ENCODE measurements around the gene VPS25.
A peak's percentile ranks its signal among the peaks of the same experiment; 100 is the strongest.

VPS25 gene

GRCh38 chr17:42748202-42748907, 24.9 kb upstream of the VPS25 start:
- no peak overlapping the region for H3K27ac ChIP-seq (ENCODE audit: extremely low read depth, low read depth, low read length)
- no peaks in the 10 kb centered on the region for H3K9me3 ChIP-seq (ENCODE audit: control insufficient read depth, insufficient read depth, low read depth, low read length)
- H3K36me3 ChIP-seq (ENCODE audit: control insufficient read depth in 2 of 2, insufficient read depth in 1 of 2, low read length in 2 of 2): no peaks in the 10 kb centered on the region; a peak in 1 of 3 replicates
- peaks cover 9% of the 10 kb centered on the region for H3K4me1 ChIP-seq (ENCODE audit: control insufficient read depth, insufficient read depth, low read length)
- CTCF ChIA-PET: interaction anchor here (0.6 to 3.6 kb wide), 4 partner anchors 13 to 150 kb away, joined by 3 to 30 read pairs (median 6); partner anchors contain the start of gene RAMP2
- TF ChIP-seq ZNF266 (tag by site-specific recombination; IDR thresholded peaks at IDR 0.05; ENCODE audit: low read depth) (no peak), PRDM10 (tag by site-specific recombination; IDR thresholded peaks at IDR 0.05) (peak; percentile 32; the same call in 1 of the 2 replicates)
- H3K4me3 ChIP-seq (ENCODE audit: low read depth, low read length): no peak overlapping the region
- POLR2A ChIA-PET: interaction anchor here (0.6 to 0.8 kb wide), 2 partner anchors 11 to 17 kb away, joined by 3 to 4 read pairs; no protein-coding TSS in a partner anchor

GRCh38 chr17:42748908-42749798, 24.1 kb upstream of the VPS25 start:
- ChIA-PET CTCF (interaction anchor here (0.6 to 5.1 kb wide), 8 partner anchors 11 to 171 kb away, joined by 3 to 46 read pairs (median 6); partner anchors contain the start of gene RAMP2), POLR2A (interaction anchor here (0.8 to 1.0 kb wide), 2 partner anchors 18 to 24 kb away, joined by 4 to 5 read pairs; partner anchors contain the start of gene VPS25)
- no peaks in the 10 kb centered on the region for H3K36me3 ChIP-seq (ENCODE audit: control insufficient read depth in 2 of 2, insufficient read depth in 1 of 2, low read length in 2 of 2)
- no peak overlapping the region for H3K27ac ChIP-seq (ENCODE audit: extremely low read depth, low read depth, low read length)
- TF ChIP-seq SCRT1 (tag by site-specific recombination; IDR thresholded peaks at IDR 0.05; ENCODE audit: borderline replicate concordance) (no peak), PRDM10 (tag by site-specific recombination; IDR thresholded peaks at IDR 0.05) (peak; percentile 47; the same call in 1 of the 2 replicates)
- H3K9me3 ChIP-seq (ENCODE audit: control insufficient read depth, insufficient read depth, low read depth, low read length): no peaks in the 10 kb centered on the region
- H3K4me3 ChIP-seq (ENCODE audit: low read depth, low read length): no peak overlapping the region
- peaks cover 2% of the 10 kb centered on the region; the same call in 1 of the 2 replicates for H3K4me1 ChIP-seq (ENCODE audit: control insufficient read depth, insufficient read depth, low read length)

- Histone ChIP-seq H3K27ac (ENCODE audit: extremely low read depth, low read depth, low read length) (no peak overlapping the region), H3K9me3 (ENCODE audit: control insufficient read depth, insufficient read depth, low read depth, low read length) (no peaks in the 10 kb centered on the region), H3K4me3 (ENCODE audit: low read depth, low read length) (no peak overlapping the region), H3K36me3 (ENCODE audit: control insufficient read depth in 2 of 2, insufficient read depth in 1 of 2, low read length in 2 of 2) (no peaks in the 10 kb centered on the region), H3K4me1 (ENCODE audit: control insufficient read depth, insufficient read depth, low read length) (0 out of 2 replicates have a peak, but pooled peaks cover 2% of the 10 kb centered on the region)
- POLR2A ChIA-PET: interaction anchor here (0.5 to 1.4 kb wide), 3 partner anchors 30 to 365 kb away, joined by 3 to 5 read pairs (median 3); partner anchors contain the start of genes CNTD1, COA3 and WNK4
- CTCF ChIA-PET: interaction anchor here (0.6 to 5.1 kb wide), 5 partner anchors 10 to 69 kb away, joined by 3 to 46 read pairs (median 4); partner anchors contain the start of genes RAMP2 and VPS25
- TF ChIP-seq ZNF704 (tag by site-specific recombination; IDR thresholded peaks at IDR 0.05): no peak
- no peak for TF ChIP-seq ZEB2 (tag by site-specific recombination; IDR thresholded peaks at IDR 0.05)
- no peak for TF ChIP-seq ZNF843 (tag by site-specific recombination; IDR thresholded peaks at IDR 0.05)
- no peak for TF ChIP-seq ZNF677 (tag by site-specific recombination; IDR thresholded peaks at IDR 0.05)
- TF ChIP-seq ATF2 (tag by site-specific recombination; IDR thresholded peaks at IDR 0.05; ENCODE audit: low read depth): no peak
- no peak for TF ChIP-seq PRDM1 (tag by site-specific recombination; IDR thresholded peaks at IDR 0.05)
- TF ChIP-seq PATZ1 (tag by site-specific recombination; IDR thresholded peaks at IDR 0.05): no peak
These were observed 22.4 kb upstream of the VPS25 start for GRCh38 chr17:42750739-42751344.
